CD4-positive, alpha-beta T cell treated with Interleukin-1 beta for 1 hour (primary cell): ENCODE measurements around the gene ATP8A1.
"Not testable (repeated sequence)": the region's sequence is repeated elsewhere in the genome, so short reads cannot be mapped to it uniquely, and the experiment has no call there.

Experiments used
- DNase-seq, 2 donors: peaks; one replicate each; pipeline ENCODE4 v3.0.0-alpha.2; 2020 to 2022

Gene ATP8A1

GRCh38 chr4:42497142-42497910, 159.6 kb downstream of the ATP8A1 start:
- no peak for DNase-seq

- no peak for DNase-seq
These were observed 163.9 kb downstream of the ATP8A1 start for GRCh38 chr4:42492962-42493361.

- DNase-seq: no peak
These were observed 166.9 kb downstream of the ATP8A1 start for GRCh38 chr4:42490015-42490414.

GRCh38 chr4:42489095-42489494, 167.8 kb downstream of the ATP8A1 start:
- DNase-seq: no peak

GRCh38 chr4:42488554-42488953, 168.4 kb downstream of the ATP8A1 start:
- DNase-seq: no peak

- no peak for DNase-seq
These were observed 168.8 kb downstream of the ATP8A1 start for GRCh38 chr4:42488114-42488513.

- no peak for DNase-seq
These were observed 169.7 kb downstream of the ATP8A1 start for GRCh38 chr4:42487230-42487629.

GRCh38 chr4:42486156-42486555, 170.7 kb downstream of the ATP8A1 start:
- not testable (repeated sequence) for DNase-seq

GRCh38 chr4:42484630-42485029, 172.3 kb downstream of the ATP8A1 start:
- no peak for DNase-seq

GRCh38 chr4:42483426-42484379, 173.2 kb downstream of the ATP8A1 start:
- no peak for DNase-seq

GRCh38 chr4:42482516-42483327, 174.2 kb downstream of the ATP8A1 start:
- DNase-seq: no peak

GRCh38 chr4:42480717-42481116, 176.2 kb downstream of the ATP8A1 start:
- DNase-seq: no peak

GRCh38 chr4:42480281-42480680, 176.6 kb downstream of the ATP8A1 start:
- no peak for DNase-seq

- DNase-seq: no peak
These were observed 178.0 kb downstream of the ATP8A1 start for GRCh38 chr4:42478946-42479345.

GRCh38 chr4:42478509-42478908, 178.4 kb downstream of the ATP8A1 start:
- no peak for DNase-seq

- no peak for DNase-seq
These were observed 182.5 kb downstream of the ATP8A1 start for GRCh38 chr4:42474406-42474805.

- no peak for DNase-seq
These were observed 183.7 kb downstream of the ATP8A1 start for GRCh38 chr4:42473071-42473684.

- DNase-seq: no peak
These were observed 185.0 kb downstream of the ATP8A1 start for GRCh38 chr4:42471896-42472295.

- DNase-seq: no peak
These were observed 186.9 kb downstream of the ATP8A1 start for GRCh38 chr4:42470023-42470422.

GRCh38 chr4:42467777-42468176, 189.1 kb downstream of the ATP8A1 start:
- DNase-seq: not testable (repeated sequence)

GRCh38 chr4:42466273-42466844, 190.5 kb downstream of the ATP8A1 start:
- no peak for DNase-seq

GRCh38 chr4:42464550-42465094, 192.3 kb downstream of the ATP8A1 start:
- no peak for DNase-seq
